NCI-H345 treated with DMSO at 0.1 percent for 48 hours (cell line): ENCODE results near the gene CDK5.
"Not testable (repeated sequence)": the region's sequence is repeated elsewhere in the genome, so short reads cannot be mapped to it uniquely, and the experiment has no call there.

Experiments
- DNase-seq: peaks from one replicate; lab custom pipeline; 2025; ENCODE audit not compliant: unreplicated experiment; lab: John Stamatoyannopoulos, UW

CDK5 gene

GRCh38 chr7:151058781-151059366 is 1.2 kb upstream of the CDK5 start:
- DNase-seq: peak; percentile 39

- DNase-seq: peak; percentile 98
These were observed 488 bp upstream of the CDK5 start for GRCh38 chr7:151057989-151058780.

GRCh38 chr7:151056666-151057505 is 811 bp downstream of the CDK5 start:
- DNase-seq: no peak

- no peak for DNase-seq
These were observed 1.4 kb downstream of the CDK5 start for GRCh38 chr7:151056283-151056665.

- no peak for DNase-seq
These were observed 3.9 kb downstream of the CDK5 start for GRCh38 chr7:151053751-151054150.

- no peak for DNase-seq
These were observed 4.6 kb downstream of the CDK5 start for GRCh38 chr7:151053096-151053495.

- no peak for DNase-seq
These were observed 6.6 kb downstream of the CDK5 start for GRCh38 chr7:151051108-151051507.

GRCh38 chr7:151048911-151049463 is 8.7 kb downstream of the CDK5 start:
- DNase-seq: no peak

GRCh38 chr7:151047976-151048815 is 9.5 kb downstream of the CDK5 start, which contains the start of gene ASIC3:
TSS of gene ASIC3 (plus strand) at chr7:151048531. CDS start at chr7:151048886, 355 bp downstream.
- no peak for DNase-seq

- DNase-seq: no peak
These were observed 10.8 kb downstream of the CDK5 start for GRCh38 chr7:151046603-151047573.

GRCh38 chr7:151045967-151046366 is 11.7 kb downstream of the CDK5 start:
- DNase-seq: no peak

GRCh38 chr7:151045262-151045661 is 12.4 kb downstream of the CDK5 start:
- no peak for DNase-seq

GRCh38 chr7:151043959-151044358 is 13.7 kb downstream of the CDK5 start:
- no peak for DNase-seq

GRCh38 chr7:151043449-151043848 is 14.2 kb downstream of the CDK5 start:
- not testable (repeated sequence) for DNase-seq

GRCh38 chr7:151040616-151041375 is 16.9 kb downstream of the CDK5 start:
- no peak for DNase-seq

- no peak for DNase-seq
These were observed 17.7 kb downstream of the CDK5 start for GRCh38 chr7:151039850-151040548.

GRCh38 chr7:151038951-151039849 is 18.5 kb downstream of the CDK5 start:
- DNase-seq: no peak
